NB4 (cell line): ENCODE data around the gene ECM1.

Experiments
- DNase-seq: peaks from one replicate; pipeline ENCODE4 v3.0.0; 2010; ENCODE audit warnings: low read depth
- H3K4me3 ChIP-seq: one replicate; pipeline ENCODE4 v1.5.1; 2011; ENCODE audit warnings: mild to moderate bottlenecking, low read depth, low read length, moderate library complexity
- CTCF ChIP-seq: IDR thresholded peaks from one replicate; pipeline ENCODE4 v1.5.1; 2012; ENCODE audit warnings: low read depth, low read length
- MAX ChIP-seq: IDR thresholded peaks from 2 replicates; pipeline ENCODE4 v1.6.1; 2011; ENCODE audit warnings: low read depth, low read length
- MYC ChIP-seq: IDR thresholded peaks from 2 replicates; pipeline ENCODE4 v1.6.1; 2011; ENCODE audit warnings: low read depth, low read length
- POLR2A ChIP-seq: IDR thresholded peaks from 2 replicates; pipeline ENCODE4 v1.6.1; 2011; ENCODE audit warnings: mild to moderate bottlenecking; ENCODE audit not compliant: insufficient read length; ENCODE audit errors: extremely low read depth

ECM1 gene

GRCh38 chr1:150529017-150529416 is 21.1 kb downstream of the ECM1 start:
- no peak overlapping the region for H3K4me3 ChIP-seq
- no peak for TF ChIP-seq POLR2A
- TF ChIP-seq MYC: no peak
- TF ChIP-seq MAX: no peak
- TF ChIP-seq CTCF: no peak
- DNase-seq: no peak

GRCh38 chr1:150530491-150531159 is 22.7 kb downstream of the ECM1 start:
- TF ChIP-seq CTCF: no peak
- TF ChIP-seq POLR2A: no peak
- TF ChIP-seq MAX: no peak
- no peak for TF ChIP-seq MYC
- no peak for DNase-seq
- H3K4me3 ChIP-seq: no peak overlapping the region

GRCh38 chr1:150532860-150533259 is 25.0 kb downstream of the ECM1 start:
- no peak for TF ChIP-seq CTCF
- no peak for TF ChIP-seq MYC
- TF ChIP-seq MAX: no peak
- TF ChIP-seq POLR2A: no peak
- no peak for DNase-seq
- H3K4me3 ChIP-seq: no peak overlapping the region

- TF ChIP-seq MYC (no peak), POLR2A (no peak), MAX (no peak), CTCF (no peak)
- DNase-seq: no peak
- no peak overlapping the region for H3K4me3 ChIP-seq
These were observed 26.1 kb downstream of the ECM1 start for GRCh38 chr1:150534002-150534401.

- no peak overlapping the region for H3K4me3 ChIP-seq
- TF ChIP-seq POLR2A: no peak
- TF ChIP-seq MAX: no peak
- TF ChIP-seq CTCF: no peak
- TF ChIP-seq MYC: no peak
- DNase-seq: no peak
These were observed 27.8 kb downstream of the ECM1 start for GRCh38 chr1:150535511-150536287.
